COLO668 (cell line): ENCODE measurements around the gene ASGR1.
"Not testable (repeated sequence)": the region's sequence is repeated elsewhere in the genome, so short reads cannot be mapped to it uniquely, and the experiment has no call there.

Source experiments
- DNase-seq: peaks from one replicate; lab custom pipeline; 2025; ENCODE audit not compliant: unreplicated experiment; lab: John Stamatoyannopoulos, UW

The ASGR1 gene

DNA sequence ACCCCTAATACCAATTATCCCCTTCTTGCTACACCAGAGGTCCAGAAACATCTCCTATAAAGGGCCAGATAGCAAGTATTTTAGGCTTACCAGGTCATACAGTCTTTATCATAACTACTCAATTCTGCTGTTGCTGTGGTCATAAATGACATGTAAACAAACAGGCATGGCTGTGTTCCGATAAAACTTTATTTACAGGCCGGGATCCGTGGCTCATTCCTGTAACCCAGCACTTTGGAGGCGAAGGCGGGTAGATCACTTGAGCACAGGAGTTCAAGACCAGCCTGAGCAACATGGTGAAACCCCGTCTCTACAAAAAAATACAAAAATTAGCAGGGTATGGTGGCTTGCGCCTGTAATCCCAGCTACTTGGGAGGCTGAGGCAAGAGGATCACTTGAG is 12.3 kb downstream of the ASGR1 start:
- no peak for DNase-seq

DNA sequence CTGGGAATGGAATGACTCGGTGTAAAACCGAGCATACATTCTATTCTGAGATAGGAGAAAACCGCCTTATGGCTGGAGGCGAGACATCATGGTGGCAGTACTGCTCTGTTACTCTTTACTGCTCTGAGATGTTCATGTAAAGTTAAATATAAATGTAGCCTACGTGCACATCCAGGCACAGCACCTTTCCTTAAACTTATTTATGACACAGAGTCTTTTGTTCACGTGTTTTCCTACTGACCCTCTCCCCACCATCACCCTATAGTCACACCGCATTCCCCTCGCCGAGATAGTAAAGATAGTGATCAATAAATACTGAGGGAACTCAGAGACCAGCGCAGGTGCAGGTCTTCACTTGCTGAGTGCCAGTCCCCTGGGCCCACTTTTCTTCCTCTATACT is 19.6 kb downstream of the ASGR1 start:
- DNase-seq: not testable (repeated sequence)

DNA sequence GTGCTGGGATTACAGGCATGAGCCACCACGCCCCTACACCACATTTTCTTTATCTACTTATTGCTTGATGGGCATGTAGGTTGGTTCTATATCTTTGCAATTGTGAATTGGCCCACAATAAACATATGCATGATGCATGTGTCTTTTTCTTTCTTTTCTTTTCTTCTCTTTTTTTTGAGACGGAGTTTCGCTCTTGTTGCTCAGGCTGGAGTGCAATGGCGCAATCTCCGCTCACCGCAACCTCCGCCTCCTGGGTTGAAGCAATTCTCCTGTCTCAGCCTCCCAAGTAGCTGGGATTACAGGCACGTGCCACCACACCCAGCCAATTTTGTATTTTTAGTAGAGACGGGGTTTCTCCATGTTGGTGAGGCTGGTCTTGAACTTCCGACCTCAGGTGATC is 20.7 kb downstream of the ASGR1 start:
- not testable (repeated sequence) for DNase-seq

DNA sequence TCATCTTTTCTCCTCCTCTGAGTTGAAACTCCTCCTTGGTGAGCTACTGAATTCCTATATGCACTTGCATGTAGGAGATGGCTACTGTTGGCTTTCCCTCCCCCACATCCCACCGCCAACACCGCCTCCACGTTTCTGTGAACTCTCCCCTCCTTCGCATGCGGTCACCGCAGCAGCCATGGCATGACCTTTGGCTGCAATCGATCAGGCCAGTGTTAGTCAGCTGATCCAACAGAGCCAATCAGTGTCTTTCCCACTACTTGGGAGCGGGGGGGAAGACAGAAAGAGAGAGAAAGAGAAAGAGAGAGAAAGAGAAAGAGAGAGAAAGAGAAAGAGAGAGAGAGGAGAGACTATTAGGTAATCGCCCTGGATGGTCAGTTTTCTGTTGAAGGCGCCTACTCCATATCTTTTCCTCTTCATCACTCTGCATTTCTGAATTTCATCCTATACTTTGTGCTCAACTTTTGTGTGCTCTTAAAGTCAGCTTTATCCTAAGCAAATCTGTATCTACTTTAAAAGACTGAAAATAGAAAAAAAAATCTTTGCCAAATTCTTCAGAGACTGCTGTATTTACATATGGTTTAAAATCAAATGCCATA is 22.7 kb downstream of the ASGR1 start:
- DNase-seq: no peak

DNA sequence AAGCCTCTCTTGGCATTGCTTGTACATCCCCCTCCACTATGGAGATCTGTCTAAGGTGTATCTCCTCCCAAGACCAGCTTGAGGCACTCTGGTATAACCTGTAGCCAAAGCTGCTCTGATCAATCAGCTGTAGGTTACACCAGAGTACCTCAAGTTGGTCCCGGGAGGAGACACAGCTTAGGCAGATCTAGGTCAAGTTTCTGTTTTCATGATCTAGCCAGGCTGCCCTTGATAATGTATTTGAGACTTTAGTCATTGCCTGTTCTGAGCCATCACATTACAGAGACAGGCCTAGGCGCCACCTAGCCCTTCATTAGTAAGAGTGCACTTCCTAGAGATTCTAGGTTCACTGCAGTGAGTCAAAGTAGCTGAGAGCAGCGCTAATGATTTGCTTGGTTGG is 31.4 kb downstream of the ASGR1 start:
- no peak for DNase-seq

DNA sequence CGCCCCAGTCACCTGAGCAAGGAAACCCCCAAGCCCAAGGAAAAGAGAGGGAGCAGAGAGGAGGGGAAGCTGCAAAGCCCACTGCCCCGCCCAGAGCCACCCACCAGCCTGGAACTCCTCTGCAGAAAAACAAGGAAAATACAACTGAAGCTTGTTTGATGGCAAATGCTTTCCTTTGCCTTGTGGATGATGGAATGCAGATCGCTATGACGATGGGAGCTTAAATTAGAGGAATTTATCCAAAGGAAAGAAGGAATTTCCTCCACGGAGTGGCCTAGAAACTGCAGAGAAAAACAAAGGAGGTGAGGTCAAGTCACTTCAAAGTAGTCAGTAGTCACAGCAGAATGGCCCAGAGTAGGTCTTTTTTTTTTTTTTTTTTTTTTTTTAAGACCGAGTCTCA is 33.1 kb downstream of the ASGR1 start:
- no peak for DNase-seq

DNA sequence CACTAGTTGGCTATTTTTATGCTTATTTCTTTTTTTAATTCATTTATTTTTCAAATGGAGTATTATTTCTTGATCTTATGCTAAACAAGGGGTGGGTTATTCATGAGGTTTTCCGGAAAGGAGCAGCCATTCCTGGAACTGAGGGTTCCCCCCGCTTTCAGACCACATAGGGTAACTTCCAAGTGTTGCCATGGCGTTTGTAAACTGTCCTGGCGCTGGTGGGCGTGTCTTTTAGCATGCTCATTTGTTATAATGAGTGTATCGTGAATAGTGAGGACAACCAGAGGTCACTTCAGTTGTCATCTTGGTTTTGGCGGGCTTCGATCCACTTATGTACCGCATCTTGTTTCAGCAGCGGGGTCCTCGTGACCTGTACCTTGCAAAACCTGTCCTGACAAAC is 35.0 kb downstream of the ASGR1 start:
- no peak for DNase-seq

DNA sequence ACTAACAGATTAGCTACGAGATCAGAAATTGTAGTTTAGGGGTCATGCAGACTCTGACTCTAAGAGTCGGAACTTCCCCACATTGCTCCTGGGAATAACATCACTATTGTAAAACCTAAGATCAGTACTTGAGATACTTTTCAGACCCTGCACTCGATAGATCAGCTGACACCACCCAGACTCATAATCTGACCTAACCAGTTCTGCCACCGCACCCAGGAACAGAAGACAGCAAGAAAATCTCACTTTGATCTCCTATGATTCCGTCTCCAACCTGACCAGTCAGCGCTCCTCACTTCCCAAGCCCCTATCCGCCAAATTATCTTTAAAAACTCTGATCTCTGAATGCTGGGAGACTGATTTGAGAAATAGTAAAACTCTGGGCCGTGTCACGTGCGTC is 37.3 kb downstream of the ASGR1 start:
- DNase-seq: no peak

DNA sequence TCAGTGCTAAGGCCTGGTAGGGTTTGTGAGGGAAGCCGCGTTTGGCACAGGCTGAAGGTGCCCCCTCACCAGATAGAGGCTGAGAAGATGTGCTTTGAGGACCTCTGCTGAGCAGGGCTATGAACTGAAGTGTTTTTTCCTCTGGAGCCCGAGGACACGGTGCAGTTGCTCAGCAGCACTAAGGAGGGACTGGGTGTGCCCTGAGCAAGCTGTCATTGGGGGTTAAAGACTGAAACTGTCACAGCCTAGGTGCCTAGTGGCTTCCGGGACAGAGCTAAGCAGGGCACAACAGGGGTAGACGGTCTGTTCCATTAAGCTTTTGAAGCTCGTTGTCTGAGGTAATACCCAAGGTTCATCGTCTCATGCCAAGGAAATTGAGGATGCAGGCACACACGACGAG is 39.8 kb downstream of the ASGR1 start:
- no peak for DNase-seq

DNA sequence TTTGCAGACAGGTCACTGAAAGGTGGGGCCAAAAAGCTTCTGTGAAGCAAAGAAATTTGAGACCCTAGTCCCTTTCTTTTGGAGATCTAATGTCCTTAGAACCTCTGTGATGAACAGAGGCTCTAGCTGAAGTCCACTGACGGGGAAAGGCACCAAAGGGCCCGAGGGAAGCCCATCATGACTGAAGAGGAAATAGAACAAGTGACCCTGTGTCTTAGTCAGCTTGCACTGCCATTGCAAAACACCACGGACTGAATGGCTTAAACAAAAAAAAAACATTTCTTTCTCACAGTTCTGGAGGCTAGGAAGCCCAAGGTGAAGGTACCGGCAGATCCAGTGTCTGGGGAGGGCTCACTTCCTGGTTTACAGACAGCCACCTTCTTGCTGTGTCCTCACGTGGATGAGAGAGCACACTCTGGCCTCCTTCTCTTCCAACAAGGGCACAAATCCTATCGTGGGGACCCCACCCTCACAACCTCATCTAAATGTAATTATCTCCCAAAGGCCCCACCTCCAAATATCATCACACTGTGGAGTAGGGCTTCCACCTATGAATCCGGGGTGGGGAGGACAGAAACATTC is 40.3 kb downstream of the ASGR1 start:
- DNase-seq: no peak

DNA sequence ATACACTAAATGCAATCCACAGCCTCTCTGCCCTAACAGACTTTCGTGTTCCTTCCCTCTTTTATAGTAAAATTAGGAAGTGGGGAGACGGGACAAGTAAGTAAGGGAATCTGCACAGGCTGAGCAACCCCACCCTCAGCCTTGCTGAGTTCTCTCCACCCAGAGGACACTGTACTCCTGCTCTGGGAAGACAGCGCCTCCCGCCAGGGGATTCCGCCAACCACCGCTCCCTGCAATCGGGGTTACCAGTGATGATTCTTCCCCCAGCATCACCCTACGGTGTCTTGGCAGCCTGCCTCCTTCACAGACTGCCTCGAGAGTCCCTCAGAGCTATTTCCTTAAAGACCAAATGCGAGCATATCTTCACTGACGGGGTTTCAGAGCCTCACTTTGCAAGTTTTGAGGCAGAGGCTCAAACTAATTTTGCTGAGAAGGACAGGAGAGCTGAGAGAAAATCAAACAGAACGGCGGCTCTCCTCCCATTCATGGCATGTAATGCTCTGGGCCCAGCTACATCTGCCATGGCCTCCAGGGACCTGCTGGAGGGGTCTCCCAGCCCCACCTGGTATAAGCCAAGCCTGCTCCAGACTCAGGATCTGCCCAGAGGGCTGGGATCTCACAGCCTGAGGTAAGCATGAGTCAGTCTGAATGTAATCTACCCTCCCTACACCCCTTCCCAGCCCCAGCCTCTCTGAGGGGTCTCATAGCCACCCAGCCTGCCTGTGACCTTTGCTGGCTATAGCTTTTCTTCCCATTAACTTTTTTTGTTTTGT is 41.8 kb downstream of the ASGR1 start:
- no peak for DNase-seq

DNA sequence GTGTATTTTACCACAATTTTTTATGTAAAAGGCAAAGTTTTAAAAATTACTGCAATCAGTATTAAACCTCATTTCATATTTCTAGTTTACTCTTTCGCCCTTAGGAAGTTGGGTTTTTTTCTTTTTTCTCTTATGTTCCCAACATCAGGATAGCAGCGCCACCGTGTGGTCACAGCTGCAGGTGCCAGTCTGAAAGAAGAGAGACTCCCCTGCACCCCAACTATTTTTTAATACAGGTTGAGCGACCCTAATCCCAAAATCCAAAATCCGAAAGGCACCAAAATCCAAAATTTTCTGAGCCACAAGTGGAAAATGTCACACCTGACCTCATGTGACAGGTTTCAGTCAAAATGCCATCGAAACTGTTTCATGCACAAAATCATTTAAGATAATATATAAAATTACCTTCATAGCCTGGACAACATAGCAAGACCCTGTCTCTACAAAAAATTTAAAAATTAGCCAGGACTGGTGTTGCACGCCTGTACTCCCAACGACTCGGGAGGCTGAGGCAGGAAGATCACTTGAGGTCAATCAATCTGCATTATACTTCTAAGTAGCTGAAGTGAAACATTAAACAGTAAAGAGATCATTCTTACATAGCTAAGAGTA is 42.8 kb downstream of the ASGR1 start:
- DNase-seq: peak; percentile 51

DNA sequence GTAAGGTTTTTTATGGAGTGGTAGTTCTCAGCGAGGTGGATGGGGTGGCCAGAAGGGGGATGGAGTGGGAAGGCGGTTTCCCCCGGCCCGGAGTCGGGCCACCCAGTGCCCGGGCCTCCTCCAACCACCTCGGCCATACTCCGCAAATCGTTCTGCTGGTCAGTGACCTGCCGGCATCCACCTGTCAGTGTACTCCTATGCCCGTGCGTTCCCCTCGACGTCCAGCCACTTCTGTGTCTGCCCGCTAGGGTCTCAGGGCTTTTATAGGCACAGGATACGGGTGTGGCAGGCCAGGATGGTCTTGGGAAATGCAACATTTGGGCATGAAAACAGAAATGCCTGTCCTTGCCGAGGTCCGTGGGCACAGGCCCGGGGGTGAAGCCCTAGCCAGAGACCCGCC is 45.3 kb downstream of the ASGR1 start:
- no peak for DNase-seq

DNA sequence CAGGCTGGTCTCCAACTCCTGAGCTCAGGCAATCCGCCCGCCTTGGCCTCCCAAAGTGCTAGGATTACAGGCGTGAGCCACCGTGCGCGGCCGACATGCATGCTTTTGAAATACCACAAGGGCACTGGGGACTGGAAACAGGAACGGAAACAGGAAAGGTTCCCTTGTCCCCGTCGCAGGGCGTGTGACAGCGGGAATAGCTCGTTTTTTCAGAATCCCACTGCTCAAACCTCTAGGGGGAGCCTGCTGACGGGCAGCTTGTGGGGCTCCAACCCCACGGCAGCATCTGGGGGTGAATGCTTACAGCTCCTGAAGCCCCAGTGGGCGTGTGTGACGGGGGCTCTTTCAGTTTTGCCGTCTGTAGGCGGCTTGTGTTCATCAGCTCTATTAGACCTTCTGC is 45.7 kb downstream of the ASGR1 start:
- DNase-seq: no peak

DNA sequence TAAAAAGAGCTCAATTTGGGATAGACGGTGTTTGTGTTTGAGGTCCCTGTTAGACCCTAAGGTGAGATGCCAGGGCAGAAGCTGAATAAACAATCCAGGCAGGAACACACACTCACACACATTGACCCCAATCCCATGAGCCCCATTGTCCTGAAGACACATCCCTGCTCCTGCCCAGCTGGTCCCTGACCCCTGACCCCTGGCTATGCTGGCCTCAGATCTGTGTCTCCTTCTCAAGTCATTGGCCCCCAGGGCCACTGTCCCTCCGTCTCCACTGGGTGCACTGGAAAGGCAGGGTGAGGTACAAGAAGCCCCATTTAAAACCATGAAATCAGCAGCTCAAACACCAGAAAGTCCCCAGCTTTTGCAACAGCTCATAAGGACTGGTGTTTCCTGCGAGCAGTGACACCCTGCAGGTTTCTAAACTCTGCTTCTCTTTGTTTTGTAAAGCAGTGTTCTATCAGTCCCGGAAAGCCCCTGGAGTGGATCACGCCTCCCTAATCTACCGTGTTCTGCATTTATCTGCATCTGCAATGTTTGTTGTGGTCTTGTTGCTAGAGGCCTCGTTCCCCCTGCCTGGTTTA is 46.6 kb downstream of the ASGR1 start:
- no peak for DNase-seq

DNA sequence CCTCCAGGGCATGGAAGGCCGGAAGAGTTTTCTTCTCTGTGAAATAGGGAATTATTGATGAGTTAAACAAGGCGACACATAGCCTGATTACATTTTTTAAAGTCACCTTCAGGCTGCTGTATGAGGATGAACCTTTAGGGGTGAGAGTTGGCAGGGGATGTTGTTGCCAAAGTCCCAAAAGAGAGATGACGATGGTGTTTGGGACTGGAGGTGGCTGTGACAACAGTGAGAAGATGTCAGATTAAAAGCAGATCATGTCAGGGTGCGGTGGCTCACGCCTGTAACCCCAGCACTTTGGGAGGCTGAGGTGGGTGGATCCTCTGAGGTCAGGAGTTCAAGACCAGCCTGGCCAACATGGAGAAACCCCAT is 47.8 kb downstream of the ASGR1 start:
- no peak for DNase-seq

DNA sequence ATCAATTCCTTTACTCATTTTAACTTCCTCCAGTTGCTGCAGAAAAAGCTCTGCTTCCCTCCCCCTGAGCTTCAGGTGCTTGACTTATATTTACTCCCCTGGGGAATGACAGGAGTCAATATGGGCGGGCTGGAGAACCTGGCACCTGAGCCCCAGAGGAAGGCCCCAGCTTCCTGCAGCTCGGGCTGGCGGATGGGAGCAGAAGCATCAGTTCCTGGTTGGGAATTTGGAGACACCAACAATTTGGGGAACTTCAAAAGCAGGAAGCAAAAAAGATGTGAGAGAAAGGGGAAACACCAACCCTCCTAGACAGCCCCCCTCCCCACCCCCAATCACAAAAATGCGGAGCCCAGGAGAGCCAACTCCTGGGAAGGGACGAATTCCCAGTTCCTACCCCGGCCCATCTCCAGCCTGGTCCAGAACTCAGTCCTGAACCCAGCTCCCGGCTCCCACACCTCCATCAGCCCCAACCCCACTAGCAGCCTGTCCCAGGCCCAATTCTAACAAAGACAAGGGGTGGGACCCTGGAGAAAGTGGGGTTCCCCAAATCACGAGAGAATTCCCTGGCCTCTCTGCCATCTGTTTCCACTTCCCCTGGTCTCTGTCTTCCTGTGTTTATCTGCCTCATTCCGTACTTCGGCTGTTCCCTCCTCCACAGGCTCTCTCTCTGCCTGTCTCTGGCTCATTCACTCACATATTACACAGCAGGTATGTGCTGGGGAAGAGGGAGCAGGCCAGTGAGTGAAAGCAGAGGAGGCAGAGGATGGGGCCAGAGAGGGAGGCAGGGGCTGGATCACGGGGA is 48.3 kb downstream of the ASGR1 start:
- DNase-seq: no peak

DNA sequence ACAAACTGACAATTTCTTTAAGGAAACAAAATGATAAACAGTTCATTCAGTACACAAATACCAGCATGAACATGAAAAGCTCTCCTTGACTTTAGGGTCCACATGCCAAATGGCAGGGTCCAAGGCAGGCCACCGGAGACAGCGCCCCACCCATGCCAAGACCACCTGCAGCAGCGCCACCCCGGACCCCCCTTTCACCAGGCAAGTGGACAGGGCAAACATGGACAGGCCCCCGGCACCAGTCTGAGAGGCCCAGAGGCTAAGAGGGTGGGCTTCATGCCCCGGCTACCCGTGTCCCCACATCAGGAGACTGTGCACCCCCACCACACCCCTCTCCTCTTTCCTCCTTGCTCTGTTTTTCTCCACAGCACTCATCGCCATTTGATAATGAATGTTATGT is 49.9 kb downstream of the ASGR1 start:
- DNase-seq: no peak

DNA sequence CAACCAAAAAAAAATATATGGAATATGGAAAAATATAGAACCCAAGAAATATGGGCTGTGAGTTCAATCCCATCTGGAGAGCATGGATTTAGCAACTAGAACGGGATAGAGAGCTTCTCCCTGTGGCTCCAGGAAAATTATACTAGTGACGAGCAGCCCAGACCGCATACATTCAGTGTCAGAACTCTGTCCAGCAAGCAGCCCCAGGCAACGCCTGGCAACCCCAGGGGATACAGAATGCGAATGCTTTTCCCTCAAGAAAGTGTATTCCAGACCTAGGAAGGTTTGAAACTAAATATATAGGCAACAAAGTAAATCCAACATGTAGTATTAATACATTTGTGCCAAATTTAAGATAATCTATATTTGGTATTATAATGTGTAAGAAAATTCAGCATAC is 51.0 kb downstream of the ASGR1 start:
- no peak for DNase-seq

DNA sequence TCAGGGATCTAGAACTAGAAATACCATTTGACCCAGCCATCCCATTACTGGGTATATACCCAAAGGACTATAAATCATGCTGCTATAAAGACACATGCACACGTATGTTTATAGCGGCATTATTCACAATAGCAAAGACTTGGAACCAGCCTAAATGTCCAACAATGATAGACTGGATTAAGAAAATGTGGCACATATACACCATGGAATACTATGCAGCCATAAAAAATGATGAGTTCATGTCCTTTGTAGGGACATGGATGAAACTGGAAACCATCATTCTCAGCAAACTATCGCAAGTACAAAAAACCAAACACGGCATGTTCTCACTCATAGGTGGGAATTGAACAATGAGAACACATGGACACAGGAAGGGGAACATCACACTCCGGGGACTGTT is 51.7 kb downstream of the ASGR1 start:
- not testable (repeated sequence) for DNase-seq

DNA sequence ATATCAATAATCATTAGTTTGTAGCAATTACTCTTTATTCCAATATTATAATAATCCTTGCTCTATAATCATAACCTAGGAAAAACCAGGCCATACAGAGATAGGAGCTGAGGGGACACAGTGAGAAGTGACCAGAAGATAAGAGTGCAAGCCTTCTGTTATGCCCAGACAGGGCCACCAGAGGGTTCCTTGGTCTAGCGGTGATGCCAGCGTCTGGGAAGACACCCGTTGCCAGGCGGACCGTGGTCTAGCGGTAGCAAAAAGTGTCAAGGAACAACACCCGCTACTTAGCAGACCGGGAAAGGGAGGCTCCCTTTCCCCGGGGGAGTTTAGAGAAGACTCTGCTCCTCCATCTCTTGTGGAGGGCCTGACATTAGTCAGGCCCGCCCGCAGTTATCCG is 52.8 kb downstream of the ASGR1 start:
- DNase-seq: not testable (repeated sequence)
